Right atrium auricular region (tissue), 2 donors: ENCODE data around the gene CTXN1. TPM values are rescaled to one million over a fixed set of nuclear protein-coding genes. Genes with fewer than 3 reads are reported as not detected.

Source experiments
- DNase-seq: peaks from one replicate; pipeline ENCODE4 v3.0.0-alpha.2; 2019; ENCODE audit warnings: low spot score
- H3K27ac ChIP-seq, 2 donors: fragments of 200-600 bp; sonication (generic); 1 replicate in 1 of 2; 2 replicates in 1 of 2; pipeline ENCODE4 v1.5.1; 2016 to 2019
- H3K27me3 ChIP-seq, 2 donors: fragments of 200-600 bp; sonication (generic); one replicate each; pipeline versions ENCODE4 v1.5.1 to v1.6.0; 2017 to 2019
- H3K36me3 ChIP-seq: fragments of 200-600 bp; sonication (generic); one replicate; pipeline ENCODE4 v1.5.1; 2016
- H3K4me1 ChIP-seq, 2 donors: fragments of 200-600 bp; sonication (generic); one replicate each; pipeline versions ENCODE4 v1.5.1 to v1.6.0; 2017 to 2019
- H3K4me3 ChIP-seq, 2 donors: fragments of 200-600 bp; sonication (generic); 1 replicate in 1 of 2; 2 replicates in 1 of 2; pipeline ENCODE4 v1.5.1; 2017 to 2019; ENCODE audit warnings: mild to moderate bottlenecking in 1 of 2, moderate library complexity in 1 of 2
- H3K9me3 ChIP-seq, 2 donors: fragments of 200-600 bp; sonication (generic); one replicate each; pipeline ENCODE4 v1.5.1; 2019
- CTCF ChIP-seq, 2 donors: fragments of 200-600 bp; sonication (generic); IDR thresholded peaks; one replicate each; pipeline ENCODE4 v1.5.1; 2019; ENCODE audit warnings: antibody characterized with exemption in 2 of 2
- total RNA-seq, 2 donors: library from RNA; depleted of rRNA; stranded (reverse); fragments of >200 nt; gene quantifications; one replicate each; pipeline ENCODE4 v1.1.0, GENCODE V29; 2016

CTXN1 gene
- total RNA-seq, 2 donors from 2014 or later = 1.7 to 4.2 TPM

GRCh38 chr19:7926727-7927604, 1.0 kb upstream of the CTXN1 start:
- Histone ChIP-seq H3K36me3 (peaks cover 29% of the 10 kb centered on the region), H3K27me3 (no peaks in the 10 kb centered on the region), H3K27ac (peak overlapping the region; percentile 77 to 78), H3K9me3 (no peaks in the 10 kb centered on the region), H3K4me3 (peak overlapping the region in 1 of 2 donors; percentile 54), H3K4me1 (peaks cover 0 to 53% of the 10 kb centered on the region in 2 donors)
- TF ChIP-seq CTCF (IDR thresholded peaks at IDR 0.05) = no peak
- DNase-seq = no peak

- Histone ChIP-seq H3K27ac (no peak overlapping the region), H3K4me1 (peaks cover 0 to 65% of the 10 kb centered on the region in 2 donors)
- no peak for DNase-seq
Observed at GRCh38 chr19:7925171-7925851, 624 bp downstream of the CTXN1 start.

GRCh38 chr19:7924651-7925170, 1.2 kb downstream of the CTXN1 start:
- Histone ChIP-seq H3K4me1 (peaks cover 0 to 66% of the 10 kb centered on the region in 2 donors), H3K27ac (no peak overlapping the region), H3K27me3 (no peaks in the 10 kb centered on the region), H3K9me3 (no peaks in the 10 kb centered on the region), H3K4me3 (peak overlapping the region in 1 of 2 donors; percentile 54), H3K36me3 (peaks cover 15% of the 10 kb centered on the region)
- DNase-seq = no peak
- no peak for TF ChIP-seq CTCF (IDR thresholded peaks at IDR 0.05)

More at GRCh38 chr19:7925171-7925851, 624 bp downstream of the CTXN1 start:
- Histone ChIP-seq H3K9me3 (no peaks in the 10 kb centered on the region), H3K27me3 (no peaks in the 10 kb centered on the region), H3K36me3 (peaks cover 15% of the 10 kb centered on the region), H3K4me3 (peak overlapping the region; percentile 26 to 54)
- peak; percentile 88 to 92 for TF ChIP-seq CTCF (IDR thresholded peaks at IDR 0.05)

- no peaks in the 10 kb centered on the region for H3K27me3 ChIP-seq
- no peak overlapping the region for H3K4me3 ChIP-seq
- H3K27ac ChIP-seq = no peak overlapping the region
- no peak for TF ChIP-seq CTCF (IDR thresholded peaks at IDR 0.05)
- H3K9me3 ChIP-seq = no peaks in the 10 kb centered on the region
- H3K36me3 ChIP-seq = peaks cover 15% of the 10 kb centered on the region
- no peak for DNase-seq
- H3K4me1 ChIP-seq = peaks cover 0 to 66% of the 10 kb centered on the region in 2 donors
Observed at GRCh38 chr19:7924241-7924640, 1.7 kb downstream of the CTXN1 start.

- peaks cover 0 to 65% of the 10 kb centered on the region in 2 donors for H3K4me1 ChIP-seq
- DNase-seq = no peak
- no peaks in the 10 kb centered on the region for H3K27me3 ChIP-seq
- no peak overlapping the region for H3K4me3 ChIP-seq
- H3K27ac ChIP-seq = no peak overlapping the region
- H3K36me3 ChIP-seq = peaks cover 15% of the 10 kb centered on the region
- no peak for TF ChIP-seq CTCF (IDR thresholded peaks at IDR 0.05)
- no peaks in the 10 kb centered on the region for H3K9me3 ChIP-seq
Observed at GRCh38 chr19:7923295-7924191, 2.4 kb downstream of the CTXN1 start.
